Neuronal stem cell (in vitro differentiated cells): ENCODE measurements around the gene C11orf52.

Experiments
- DNase-seq: peaks from one replicate; pipeline ENCODE4 v3.0.0-alpha.2; 2013; ENCODE audit warnings: low spot score
- H2AFZ ChIP-seq: one replicate; pipeline ENCODE4 v1.6.1; 2013; ENCODE audit warnings: mild to moderate bottlenecking, low read length, inconsistent platforms
- H2AK5ac ChIP-seq: 2 replicates; pipeline ENCODE4 v1.6.1; 2013; ENCODE audit warnings: low read depth, mild to moderate bottlenecking, inconsistent platforms, low read length, moderate library complexity, mixed read lengths
- H2BK120ac ChIP-seq: 2 replicates; pipeline ENCODE4 v1.6.1; 2013; ENCODE audit warnings: low read depth, mild to moderate bottlenecking, inconsistent platforms, low read length, moderate library complexity, mixed read lengths
- H2BK12ac ChIP-seq: one replicate; pipeline ENCODE4 v1.6.1; 2013; ENCODE audit warnings: low read length, inconsistent platforms
- H2BK15ac ChIP-seq: 2 replicates; pipeline ENCODE4 v1.6.1; 2013; ENCODE audit warnings: mild to moderate bottlenecking, low read length, inconsistent platforms, mixed read lengths
- H2BK5ac ChIP-seq: one replicate; pipeline ENCODE4 v1.6.1; 2013; ENCODE audit warnings: inconsistent platforms, mild to moderate bottlenecking, low read length, moderate library complexity
- H3K14ac ChIP-seq: one replicate; pipeline ENCODE4 v1.6.1; 2013; ENCODE audit warnings: low read length, inconsistent platforms
- H3K18ac ChIP-seq: 2 replicates; pipeline ENCODE4 v1.6.1; 2013; ENCODE audit warnings: low read length, inconsistent platforms
- H3K23ac ChIP-seq: 2 replicates; pipeline ENCODE4 v1.6.1; 2013; ENCODE audit warnings: low read depth, mild to moderate bottlenecking, mixed read lengths, low read length, inconsistent platforms; ENCODE audit not compliant: poor library complexity
- H3K27ac ChIP-seq: replicated peaks from 3 replicates; pipeline ENCODE4 v1.5.1; 2013; ENCODE audit warnings: low read length, inconsistent platforms
- H3K27me3 ChIP-seq, 3 experiments: 2 replicates each; pipeline ENCODE4 v1.6.1; 2013; ENCODE audit warnings: low read length in 3 of 3, mild to moderate bottlenecking in 2 of 3, inconsistent platforms in 1 of 3, low read depth in 1 of 3, mixed read lengths in 1 of 3, moderate library complexity in 1 of 3; ENCODE audit not compliant: control insufficient read depth in 3 of 3, insufficient read depth in 3 of 3
- H3K36me3 ChIP-seq, 2 donors: replicated peaks in 1 of 2; 2 replicates each; pipeline ENCODE4 v1.6.1; 2013; ENCODE audit warnings: low read length in 2 of 2; ENCODE audit not compliant: control insufficient read depth in 2 of 2, insufficient read depth in 2 of 2
- H3K4ac ChIP-seq: 2 replicates; pipeline ENCODE4 v1.6.1; 2013; ENCODE audit warnings: inconsistent platforms, mild to moderate bottlenecking, low read length, moderate library complexity
- H3K4me1 ChIP-seq, 2 donors: 1 replicate in 1 of 2; 2 replicates in 1 of 2; pipeline ENCODE4 v1.6.1; 2013; ENCODE audit warnings: low read length in 2 of 2, low read depth in 1 of 2; ENCODE audit not compliant: control insufficient read depth in 2 of 2, insufficient read depth in 1 of 2
- H3K4me2 ChIP-seq: one replicate; pipeline ENCODE4 v1.6.1; 2013; ENCODE audit warnings: mild to moderate bottlenecking, low read length, inconsistent platforms; ENCODE audit not compliant: insufficient read depth, poor library complexity, severe bottlenecking
- H3K4me3 ChIP-seq, 2 donors: 2 replicates each; pipeline ENCODE4 v1.5.1; 2013; ENCODE audit warnings: low read length in 2 of 2, mild to moderate bottlenecking in 2 of 2, inconsistent platforms in 1 of 2, moderate library complexity in 1 of 2
- H3K79me1 ChIP-seq: one replicate; pipeline ENCODE4 v1.6.1; 2013; ENCODE audit warnings: low read depth, mild to moderate bottlenecking, inconsistent platforms, low read length, moderate library complexity
- H3K9ac ChIP-seq: one replicate; pipeline ENCODE4 v1.6.1; 2013; ENCODE audit warnings: mild to moderate bottlenecking, low read depth, low read length, inconsistent platforms; ENCODE audit not compliant: poor library complexity
- H3K9me3 ChIP-seq, 2 donors: replicated peaks in 1 of 2; 2 replicates each; pipeline versions ENCODE3 to v1.6.1; 2013; ENCODE audit warnings: low read length in 2 of 2, mild to moderate bottlenecking in 2 of 2, inconsistent platforms in 1 of 2, low read depth in 1 of 2, mixed read lengths in 1 of 2, moderate library complexity in 1 of 2; ENCODE audit not compliant: control insufficient read depth in 2 of 2, insufficient read depth in 1 of 2
- H4K8ac ChIP-seq: one replicate; pipeline ENCODE4 v1.6.1; 2013; ENCODE audit warnings: low read depth, mild to moderate bottlenecking, inconsistent platforms, low read length, moderate library complexity
- H4K91ac ChIP-seq: one replicate; pipeline ENCODE4 v1.6.1; 2013; ENCODE audit warnings: low read length, low read depth, mild to moderate bottlenecking, inconsistent platforms; ENCODE audit not compliant: poor library complexity
- WGBS, 2 donors: extraction: QIAGEN DNeasy Blood & Tissue Kit; methylation state at CpG; one replicate each; pipeline ENCODE4 v1.1.7; 2013; ENCODE audit warnings: missing lambda C conversion rate in 2 of 2, mixed read lengths in 1 of 2; ENCODE audit not compliant: insufficient read length in 2 of 2, insufficient replicate concordance in 1 of 2; ENCODE audit errors: extremely low coverage in 2 of 2; 5-methylcytosine and 5-hydroxymethylcytosine counted together

The C11orf52 gene

DNA sequence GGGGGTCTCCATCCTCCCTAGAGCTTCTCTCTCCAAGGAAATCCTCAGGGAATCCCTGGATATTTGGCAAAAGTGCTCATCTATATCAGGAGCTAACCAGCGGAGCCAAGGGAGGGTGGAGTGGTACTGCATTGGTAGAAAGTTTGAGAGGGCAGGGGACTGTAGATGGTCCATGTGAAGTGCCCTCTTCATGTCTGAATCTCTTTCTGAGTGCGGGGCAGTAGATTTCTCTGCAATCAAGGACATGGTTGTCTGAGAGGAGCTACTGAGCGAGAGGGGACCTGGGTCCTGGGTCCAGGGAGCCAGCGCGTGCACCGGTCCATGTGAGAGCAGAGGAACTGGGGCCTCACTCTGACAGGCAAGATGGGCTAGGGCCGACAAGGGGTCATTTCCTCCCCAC, 19.1 kb downstream of the C11orf52 start:
- Histone ChIP-seq H3K4ac (no peak overlapping the region), H3K27me3 (no peaks in the 10 kb centered on the region), H2BK5ac (no peak overlapping the region), H3K4me3 (peak overlapping the region; percentile 54 to 85), H3K9ac (no peak overlapping the region), H3K36me3 (peaks cover 0 to 16% of the 10 kb centered on the region in 2 donors), H2BK12ac (no peak overlapping the region), H3K4me1 (peaks cover 19 to 36% of the 10 kb centered on the region in 2 donors), H3K18ac (peak overlapping the region; percentile 91), H3K9me3 (no peaks in the 10 kb centered on the region), H2AK5ac (peak overlapping the region; percentile 7), H4K91ac (no peak overlapping the region), H3K79me1 (no peaks in the 10 kb centered on the region), H2BK15ac (no peak overlapping the region), H2AFZ (peak overlapping the region; percentile 81), H3K23ac (no peak overlapping the region), H4K8ac (no peak overlapping the region), H2BK120ac (no peak overlapping the region), H3K4me2 (peak overlapping the region; percentile 70), H3K14ac (no peak overlapping the region), H3K27ac (peak overlapping the region; percentile 93)
- no CpG with 5 or more reads among the region's 7 CpGs for WGBS, 2 donors
- no peak for DNase-seq

DNA sequence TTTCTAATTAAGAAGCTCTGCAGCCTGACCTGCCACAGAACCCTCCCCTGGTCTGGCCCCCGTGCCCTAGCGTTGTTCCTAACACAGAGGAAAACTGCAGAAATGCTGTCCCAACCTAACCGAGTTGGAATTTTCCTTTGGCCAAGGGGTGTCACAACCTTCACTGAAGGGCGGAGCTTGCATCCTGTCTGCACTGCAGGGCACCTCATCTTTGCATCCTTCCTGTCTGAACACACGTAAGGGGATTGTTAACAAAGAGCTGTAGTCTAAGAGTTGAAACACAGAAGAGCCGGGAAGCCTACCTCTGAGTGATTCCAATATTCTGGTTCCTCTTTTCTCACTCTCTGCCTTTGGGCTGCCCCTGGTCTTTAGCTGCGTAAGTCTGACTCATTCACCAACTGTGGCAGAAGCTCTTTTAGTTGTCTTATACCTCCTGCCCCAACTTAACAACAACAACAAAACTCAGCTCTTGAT, 20.0 kb downstream of the C11orf52 start:
- no peak overlapping the region for H3K23ac ChIP-seq
- no peak overlapping the region for H3K4me3 ChIP-seq
- H3K4me2 ChIP-seq: no peak overlapping the region
- no peak overlapping the region for H4K8ac ChIP-seq
- H3K9ac ChIP-seq: no peak overlapping the region
- H2BK5ac ChIP-seq: no peak overlapping the region
- no peaks in the 10 kb centered on the region for H3K9me3 ChIP-seq
- H2BK15ac ChIP-seq: no peak overlapping the region
- no peak overlapping the region for H3K4ac ChIP-seq
- H2AFZ ChIP-seq: no peak overlapping the region
- H3K36me3 ChIP-seq: peaks cover 0 to 21% of the 10 kb centered on the region in 2 donors
- WGBS, 2 donors: no CpG with 5 or more reads among the region's 7 CpGs
- DNase-seq: no peak
- no peaks in the 10 kb centered on the region for H3K79me1 ChIP-seq
- H2BK120ac ChIP-seq: no peak overlapping the region
- no peak overlapping the region for H3K18ac ChIP-seq
- H3K14ac ChIP-seq: no peak overlapping the region
- no peak overlapping the region for H4K91ac ChIP-seq
- H3K27me3 ChIP-seq: no peaks in the 10 kb centered on the region
- no peak overlapping the region for H2BK12ac ChIP-seq
- no peak overlapping the region for H2AK5ac ChIP-seq
- H3K27ac ChIP-seq: peak overlapping the region; percentile 41
- peaks cover 19 to 36% of the 10 kb centered on the region in 2 donors for H3K4me1 ChIP-seq

GRCh38 chr11:111939836-111940604, 21.3 kb downstream of the C11orf52 start:
- Histone ChIP-seq H3K9me3 (no peaks in the 10 kb centered on the region), H3K4me1 (peaks cover 19 to 28% of the 10 kb centered on the region in 2 donors), H3K4ac (no peak overlapping the region), H3K23ac (no peak overlapping the region), H2BK120ac (no peak overlapping the region), H2AFZ (no peak overlapping the region), H3K27me3 (no peaks in the 10 kb centered on the region), H3K4me3 (no peak overlapping the region), H4K91ac (no peak overlapping the region), H2BK12ac (no peak overlapping the region), H4K8ac (no peak overlapping the region), H2BK15ac (no peak overlapping the region), H3K36me3 (peaks cover 0 to 34% of the 10 kb centered on the region in 2 donors), H3K79me1 (no peaks in the 10 kb centered on the region), H3K27ac (no peak overlapping the region), H3K4me2 (no peak overlapping the region), H3K9ac (no peak overlapping the region), H3K18ac (no peak overlapping the region), H2BK5ac (no peak overlapping the region), H3K14ac (no peak overlapping the region), H2AK5ac (no peak overlapping the region)
- no CpG with 5 or more reads among the region's 4 CpGs for WGBS, 2 donors
- DNase-seq: no peak

- H4K91ac ChIP-seq: no peak overlapping the region
- peaks cover 0 to 42% of the 10 kb centered on the region in 2 donors for H3K36me3 ChIP-seq
- no peaks in the 10 kb centered on the region for H3K9me3 ChIP-seq
- no peaks in the 10 kb centered on the region for H3K79me1 ChIP-seq
- no CpG with 5 or more reads among the region's 5 CpGs for WGBS, 2 donors
- no peak overlapping the region for H2BK12ac ChIP-seq
- no peak overlapping the region for H3K9ac ChIP-seq
- no peak overlapping the region for H2BK5ac ChIP-seq
- no peak overlapping the region for H2AK5ac ChIP-seq
- DNase-seq: no peak
- no peak overlapping the region for H3K23ac ChIP-seq
- H3K27me3 ChIP-seq: no peaks in the 10 kb centered on the region
- H2BK120ac ChIP-seq: no peak overlapping the region
- no peak overlapping the region for H2BK15ac ChIP-seq
- H3K4me1 ChIP-seq: peaks cover 14 to 15% of the 10 kb centered on the region in 2 donors
- H2AFZ ChIP-seq: no peak overlapping the region
- no peak overlapping the region for H4K8ac ChIP-seq
- H3K4me2 ChIP-seq: no peak overlapping the region
- H3K18ac ChIP-seq: no peak overlapping the region
- H3K4ac ChIP-seq: no peak overlapping the region
- no peak overlapping the region for H3K14ac ChIP-seq
- no peak overlapping the region for H3K27ac ChIP-seq
- H3K4me3 ChIP-seq: no peak overlapping the region
Measured at GRCh38 chr11:111941963-111942362, 23.2 kb downstream of the C11orf52 start.
